Cerebellar cortex (tissue), 1 donor: ENCODE data around the gene PRPF19.

Experiments
- DNase-seq: peaks from one replicate; pipeline ENCODE4 v3.0.0-alpha.2; 2015; ENCODE audit warnings: low spot score

PRPF19 gene

DNA sequence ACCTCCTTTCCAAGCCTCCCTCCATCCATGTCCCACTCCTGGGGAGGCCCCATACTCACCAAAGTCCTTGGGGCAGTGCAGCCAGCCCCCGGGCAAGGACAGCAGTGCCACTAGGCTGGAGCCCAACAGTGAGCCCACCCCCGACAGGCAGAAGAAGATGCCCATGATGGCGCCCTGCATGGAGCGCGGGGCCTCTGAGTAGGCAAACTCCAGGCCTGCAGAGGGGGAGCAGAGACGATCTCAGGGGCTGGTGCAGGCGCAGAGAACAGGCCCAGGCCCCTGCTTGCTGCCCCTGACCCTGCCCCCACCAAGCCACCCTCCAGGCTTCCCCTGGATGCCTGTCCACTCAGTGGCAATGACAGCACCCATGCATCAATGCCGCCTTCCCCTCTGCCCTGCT is 31.4 kb upstream of the PRPF19 start:
- DNase-seq: no peak

- no peak for DNase-seq
Measured at GRCh38 chr11:60937144-60937527, 30.8 kb upstream of the PRPF19 start.

- no peak for DNase-seq
Measured at GRCh38 chr11:60936467-60937143, 30.2 kb upstream of the PRPF19 start.

DNA sequence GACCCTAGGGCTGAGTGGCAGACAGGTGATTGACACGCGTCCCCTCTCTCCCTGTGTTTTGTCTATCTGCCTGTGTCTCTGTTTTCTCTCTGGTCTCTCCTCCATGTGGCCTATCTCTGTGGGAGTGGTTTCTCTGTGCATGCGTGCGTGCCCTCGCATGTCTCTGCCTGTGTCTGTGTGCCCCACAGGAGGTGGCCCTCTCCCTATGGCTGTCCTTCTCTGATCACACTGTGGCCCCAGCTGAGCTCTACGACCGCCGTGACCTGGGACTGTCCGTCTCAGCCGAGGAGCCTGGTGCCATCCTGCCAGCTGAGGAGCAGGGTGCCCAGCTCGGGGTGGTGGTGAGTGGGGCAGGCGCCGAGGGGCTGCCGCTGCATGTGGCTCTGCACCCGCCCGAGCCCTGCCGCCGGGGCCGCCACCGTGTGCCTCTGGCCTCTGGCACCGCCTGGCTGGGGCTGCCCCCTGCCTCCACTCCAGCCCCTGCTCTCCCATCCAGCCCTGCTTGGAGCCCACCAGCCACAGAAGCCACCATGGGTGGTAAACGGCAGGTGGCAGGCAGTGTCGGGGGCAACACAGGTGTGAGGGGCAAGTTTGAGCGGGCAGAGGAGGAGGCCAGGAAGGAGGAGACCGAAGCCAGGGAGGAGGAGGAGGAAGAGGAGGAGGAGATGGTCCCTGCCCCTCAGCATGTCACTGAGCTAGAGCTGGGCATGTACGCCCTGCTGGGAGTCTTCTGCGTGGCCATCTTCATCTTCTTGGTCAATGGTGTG is 29.5 kb upstream of the PRPF19 start:
- no peak for DNase-seq

GRCh38 chr11:60934790-60935605 is 28.6 kb upstream of the PRPF19 start:
- DNase-seq: no peak

DNA sequence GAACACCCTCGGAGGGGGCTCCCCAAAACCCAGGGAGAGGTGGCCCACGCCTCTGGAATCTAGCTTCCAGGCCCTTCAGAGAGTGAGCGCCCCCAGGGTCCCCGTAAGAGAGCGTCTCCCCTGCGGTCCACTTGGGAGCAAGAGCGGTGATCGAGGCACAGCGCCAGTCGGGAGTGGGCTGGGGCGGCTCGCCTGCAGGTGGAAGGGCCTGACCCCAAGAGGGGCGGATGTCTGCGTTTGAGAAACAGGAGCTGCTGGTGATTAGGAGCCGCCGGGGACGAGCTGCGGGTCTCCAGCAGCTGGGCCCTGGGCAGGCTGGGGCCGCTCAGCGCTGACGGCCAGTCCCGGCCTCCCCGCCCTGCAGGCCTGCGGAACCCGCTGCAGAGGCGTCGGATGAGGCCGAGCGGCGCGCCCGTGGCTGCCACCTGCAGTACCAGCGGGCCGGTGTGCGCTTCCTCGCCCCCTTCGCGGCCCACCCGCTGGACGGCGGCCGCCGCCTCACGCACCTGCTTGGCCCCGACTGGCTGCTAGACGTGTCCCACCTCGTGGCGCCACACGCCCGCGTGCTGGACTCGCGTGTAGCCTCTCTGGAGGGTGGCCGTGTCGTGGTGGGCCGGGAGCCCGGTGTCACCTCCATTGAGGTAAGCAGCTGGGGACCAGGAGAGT is 27.9 kb upstream of the PRPF19 start:
- DNase-seq: no peak

GRCh38 chr11:60933416-60934123 is 27.2 kb upstream of the PRPF19 start:
- DNase-seq: no peak

DNA sequence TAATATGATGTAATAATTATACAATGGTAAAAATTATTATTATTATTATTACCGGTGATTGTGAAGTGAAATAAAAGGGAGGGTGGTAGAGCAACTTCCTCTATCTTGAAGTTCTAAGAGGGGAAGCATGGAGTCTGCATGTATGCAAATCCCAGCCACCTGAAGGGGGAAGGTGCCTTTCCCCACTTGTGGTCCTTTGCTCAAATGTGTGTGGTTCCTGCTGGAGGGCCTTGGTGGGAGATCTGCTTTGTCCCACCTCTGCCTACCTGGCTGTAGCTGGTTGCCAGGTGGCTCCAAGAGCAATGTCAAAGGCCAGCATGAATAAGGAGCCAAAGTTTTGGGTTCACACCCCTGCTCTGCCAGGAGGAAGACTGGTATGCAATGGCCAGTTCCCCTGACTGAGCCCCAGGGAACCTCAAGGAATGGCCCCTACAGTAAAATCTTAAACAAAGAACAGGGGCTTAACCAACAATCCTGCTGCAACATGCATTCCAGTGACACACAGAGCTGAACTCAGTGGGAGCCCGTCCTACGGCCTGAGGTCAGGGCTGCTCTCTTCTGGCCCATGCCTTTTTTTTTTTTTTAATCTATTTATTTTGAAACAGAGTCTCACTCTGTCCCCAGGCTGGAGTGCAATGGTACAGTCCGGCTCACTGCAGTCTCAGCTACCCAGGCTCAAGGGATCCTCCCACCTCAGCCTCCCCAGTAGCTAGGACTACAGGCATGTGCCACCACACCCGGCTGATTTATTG is 26.4 kb upstream of the PRPF19 start:
- no peak for DNase-seq

DNA sequence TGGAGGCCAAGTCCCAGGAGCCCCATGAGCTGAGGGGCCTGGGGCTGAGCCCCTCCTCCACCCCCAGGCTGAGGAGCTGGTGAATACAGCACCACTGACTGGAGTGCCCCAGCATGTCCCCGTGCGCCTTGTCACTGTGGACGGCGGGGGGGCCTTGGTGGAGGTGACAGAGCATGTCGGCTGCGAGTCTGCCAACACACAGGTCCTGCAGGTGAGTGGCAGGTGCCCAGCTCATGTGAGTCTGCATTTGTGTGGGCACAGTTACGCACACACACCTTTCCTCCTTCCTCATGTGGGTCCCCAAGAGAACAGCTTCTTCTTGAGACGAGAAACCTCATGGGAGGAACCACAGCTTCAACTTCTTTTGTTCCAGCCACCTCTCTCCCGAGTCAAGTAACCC is 25.5 kb upstream of the PRPF19 start:
- no peak for DNase-seq

DNA sequence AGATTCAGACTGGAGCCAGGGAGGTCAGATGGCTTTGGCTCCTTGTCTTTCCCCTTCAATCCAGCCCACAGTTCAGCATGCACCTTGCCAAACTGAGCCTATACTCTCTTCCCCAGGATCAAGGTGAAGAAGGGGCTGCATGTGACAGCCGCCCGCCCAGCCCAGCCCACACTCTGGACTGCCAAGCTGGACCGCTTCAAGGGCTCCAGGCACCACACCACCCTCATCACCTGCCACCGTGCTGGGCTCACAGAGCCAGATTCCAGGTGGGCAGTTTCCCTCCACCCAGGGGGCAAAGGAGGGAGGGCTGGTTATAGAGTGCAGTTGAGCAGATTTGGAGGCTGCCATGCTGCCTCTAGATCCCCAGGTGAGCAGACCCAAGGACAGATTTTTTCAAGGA is 24.0 kb upstream of the PRPF19 start:
- DNase-seq: no peak

DNA sequence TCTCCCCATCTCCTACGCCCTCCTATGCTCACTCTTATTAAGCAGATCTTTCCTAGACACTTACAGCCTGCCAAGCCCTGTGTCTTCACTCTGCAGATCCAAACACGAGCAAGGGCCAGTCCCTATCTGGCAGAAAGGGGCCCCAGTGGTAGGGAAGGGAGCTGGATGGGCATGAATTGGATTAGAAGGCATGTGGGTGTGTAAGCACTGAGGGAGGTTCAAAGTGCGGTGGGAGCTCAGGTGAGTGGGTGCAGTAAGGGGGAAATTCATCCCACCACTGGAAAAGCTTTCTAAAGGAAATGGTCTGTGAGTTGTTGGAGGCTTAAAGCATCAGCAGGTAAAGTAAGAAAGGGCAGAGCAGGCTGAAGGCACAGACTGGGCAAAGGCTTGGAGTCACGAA is 23.4 kb upstream of the PRPF19 start:
- no peak for DNase-seq

DNA sequence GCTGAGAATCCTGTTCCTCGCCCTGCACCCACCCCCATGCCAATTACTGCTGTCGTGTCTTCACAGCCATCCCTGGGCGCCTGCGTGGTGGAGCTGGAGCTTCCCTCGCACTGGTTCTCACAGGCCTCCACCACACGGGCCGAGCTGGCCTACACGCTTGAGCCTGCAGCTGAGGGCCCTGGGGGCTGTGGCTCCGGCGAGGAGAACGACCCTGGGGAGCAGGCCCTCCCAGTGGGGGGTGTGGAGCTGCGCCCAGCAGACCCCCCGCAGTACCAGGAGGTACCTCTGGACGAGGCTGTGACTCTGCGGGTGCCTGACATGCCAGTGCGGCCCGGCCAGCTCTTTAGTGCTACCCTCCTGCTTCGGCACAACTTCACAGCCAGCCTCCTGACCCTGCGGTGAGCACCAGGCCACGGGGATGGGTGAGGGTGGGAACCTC is 22.2 kb upstream of the PRPF19 start:
- DNase-seq: no peak

- no peak for DNase-seq
Measured at GRCh38 chr11:60927600-60927999, 21.2 kb upstream of the PRPF19 start.

DNA sequence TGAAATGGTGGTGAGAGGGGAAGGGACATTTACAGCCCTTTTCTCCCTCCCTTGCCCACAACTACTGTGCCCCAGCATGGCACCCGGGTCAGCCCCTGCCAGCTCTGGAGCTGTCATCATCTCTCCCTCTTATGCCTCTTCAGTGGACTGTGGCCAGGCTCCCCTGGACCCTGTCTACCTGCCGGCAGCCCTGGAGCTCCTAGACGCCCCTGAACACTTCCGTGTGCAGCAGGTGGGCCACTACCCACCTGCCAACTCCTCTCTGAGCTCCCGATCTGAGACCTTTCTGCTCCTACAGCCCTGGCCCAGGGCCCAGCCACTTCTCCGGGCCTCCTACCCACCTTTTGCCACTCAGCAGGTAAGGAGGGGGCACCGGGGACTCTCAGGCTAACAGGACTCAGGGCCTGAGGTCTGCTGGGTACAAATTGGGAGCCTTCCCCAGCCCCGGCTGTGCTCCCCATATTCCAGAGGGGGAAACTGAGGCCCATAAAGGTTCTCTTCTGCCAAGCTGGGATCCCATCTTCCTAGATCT is 20.7 kb upstream of the PRPF19 start:
- DNase-seq: no peak

GRCh38 chr11:60926500-60926899 is 20.1 kb upstream of the PRPF19 start:
- DNase-seq: peak; percentile 71

DNA sequence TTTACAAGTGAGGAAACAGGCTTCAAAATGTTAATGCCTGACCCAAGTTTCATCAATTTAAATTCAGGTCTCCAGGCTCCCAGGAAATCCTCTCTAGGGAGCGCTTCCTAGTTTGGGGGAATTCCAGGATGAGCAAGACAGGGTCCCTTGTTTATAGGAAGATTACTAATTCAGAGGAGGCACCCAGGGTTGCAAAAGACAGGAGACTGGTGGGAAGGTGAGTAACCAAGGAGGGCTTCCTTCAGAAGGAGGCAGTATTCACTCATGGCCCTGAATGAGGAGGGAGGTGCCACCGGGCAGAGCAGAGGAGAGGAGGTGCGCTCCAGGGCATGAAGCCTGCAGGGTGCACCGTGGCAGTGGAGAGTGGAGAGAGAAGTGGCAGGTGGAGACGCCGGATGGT is 19.5 kb upstream of the PRPF19 start:
- peak; percentile 26 for DNase-seq

GRCh38 chr11:60924906-60925853 is 18.8 kb upstream of the PRPF19 start:
- peak; percentile 35 for DNase-seq

DNA sequence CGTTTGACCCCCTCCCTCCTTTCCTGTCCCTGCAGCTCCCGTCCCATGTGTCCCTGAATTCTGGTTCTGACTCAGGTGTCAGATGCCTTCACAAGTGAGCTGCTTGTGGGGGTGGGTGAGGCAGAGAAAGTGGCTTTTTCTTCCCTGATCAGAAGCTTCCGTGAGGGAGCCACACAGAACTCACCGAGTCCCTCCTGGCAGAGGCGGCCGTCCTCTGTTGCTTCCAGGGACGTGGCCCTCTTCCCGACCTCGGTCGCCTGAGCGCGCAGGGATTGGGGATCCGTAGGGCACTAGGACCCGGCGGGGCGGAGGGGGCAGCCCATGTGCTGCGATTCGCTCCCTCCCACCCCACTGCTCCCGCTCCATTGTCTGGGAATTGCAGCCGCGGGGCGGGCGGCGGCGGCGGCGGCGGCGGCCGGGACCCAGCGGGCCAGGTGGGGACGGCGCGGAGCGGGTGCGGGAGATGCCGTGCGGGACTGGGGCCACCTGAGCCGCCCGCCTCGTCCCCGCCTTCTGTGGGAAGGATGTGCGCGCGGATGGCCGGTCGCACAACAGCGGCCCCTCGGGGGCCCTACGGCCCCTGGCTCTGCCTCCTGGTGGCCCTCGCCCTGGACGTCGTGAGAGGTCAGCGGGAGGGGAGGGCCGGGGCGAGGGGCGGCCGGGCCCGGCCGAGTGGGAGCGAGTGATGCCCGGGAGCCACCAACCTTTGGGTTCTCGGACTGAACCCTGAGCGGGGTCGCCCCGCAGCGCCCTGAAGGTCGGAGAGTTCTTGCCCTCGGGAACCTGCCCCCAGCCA is 17.9 kb upstream of the PRPF19 start, which contains the start of gene TMEM132A:
Gene TMEM132A, plus strand, starts transcription at position 351 of the 796 bp plus-strand sequence. Its CDS starts 174 bp downstream, at position 525.
- DNase-seq: peak; percentile 85

DNA sequence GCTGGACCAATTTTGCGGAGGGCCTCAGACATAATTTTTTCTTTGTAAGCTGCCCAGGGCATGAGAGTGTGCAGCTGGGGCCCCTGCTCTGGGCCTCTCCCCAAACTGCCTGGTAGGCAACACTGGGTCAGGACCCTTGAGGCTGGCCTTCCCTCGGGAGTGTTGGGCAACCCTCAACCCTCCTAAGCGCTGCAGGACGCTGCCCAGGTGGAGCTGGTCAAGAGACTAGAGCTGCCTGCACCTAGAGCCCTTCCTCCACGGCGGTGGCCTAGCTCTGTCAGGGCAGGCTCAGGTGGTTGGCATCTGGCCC is 17.4 kb upstream of the PRPF19 start:
- no peak for DNase-seq
